HCT116 (cell line): ENCODE data around the gene BRSK2. TPM values are rescaled to one million over a fixed set of nuclear protein-coding genes. Genes with fewer than 3 reads are reported as not detected.

Experiments
- ATAC-seq: fragments of 200-7000 bp; cut with Tn5 transposase; 2 replicates; pipeline ENCODE4 v1.9.1; 2020; ENCODE audit warnings: mild to moderate bottlenecking, moderate library complexity
- BruUV-seq: library from RNA; stranded (reverse); fragments of 400-500 nt; replicated peaks from 2 replicates; lab custom pipeline; 2021; lab: Mats Ljungman, UMichigan
- CTCF ChIA-PET: fragments of 300-600 bp; sonication (Branson Sonifier 250); formaldehyde crosslinking; loops from one replicate; lab custom pipeline; 2021; ENCODE audit warnings: antibody characterized with exemption; lab: Charles Lee
- POLR2A ChIA-PET: fragments of 300-600, 350-600 bp; sonication (Branson Sonifier 250); formaldehyde crosslinking; loops from one replicate; lab custom pipeline; 2021; ENCODE audit warnings: antibody characterized with exemption; lab: Charles Lee
- RAD21 ChIA-PET, 2 experiments: fragments of 300-600 bp; sonication (Branson Sonifier 250); formaldehyde crosslinking; loops; one replicate each; lab custom pipeline; 2023; ENCODE audit warnings: low total read pairs in 2 of 2; ENCODE audit not compliant: uncharacterized antibody in 2 of 2, unreplicated experiment in 2 of 2, low non-redundant PET in 1 of 2; lab: Charles Lee
- DNase-seq: peaks from one replicate; pipeline ENCODE4 v3.0.0-alpha.2; 2010; ENCODE audit warnings: low read depth, low spot score
- H2AFZ ChIP-seq: fragments of 200-600 bp; shearing (Covaris generic), sonication (generic); 2 replicates; pipeline ENCODE4 v1.6.1; 2017; ENCODE audit warnings: low read depth, mixed run types, mixed read lengths, antibody characterized with exemption, low read length; ENCODE audit not compliant: poor library complexity, severe bottlenecking
- H3K27ac ChIP-seq: 2 replicates; pipeline ENCODE4 v1.5.1; 2012; ENCODE audit warnings: low read depth, low read length
- H3K27me3 ChIP-seq: fragments of 200-600 bp; sonication (generic); 2 replicates; pipeline ENCODE4 v1.6.1; 2016; ENCODE audit warnings: mixed run types, low read length, mixed read lengths; ENCODE audit not compliant: insufficient read depth
- H3K36me3 ChIP-seq, 2 experiments: fragments of 200-500 bp in 1 of 2; fragments of 200-600 bp in 1 of 2; sonication (Bioruptor generic) in 1 of 2; sonication (generic) in 1 of 2; 2 replicates each; pipeline versions ENCODE4 v1.5.1 to v1.6.1; 2014 to 2016; ENCODE audit warnings: low read length in 2 of 2, inconsistent platforms in 1 of 2, mixed read lengths in 1 of 2, mixed run types in 1 of 2; ENCODE audit not compliant: insufficient read depth in 2 of 2, control insufficient read depth in 1 of 2
- H3K4me1 ChIP-seq, 2 experiments: fragments of 200-600 bp in 1 of 2; sonication (generic) in 1 of 2; 2 replicates each; pipeline versions ENCODE4 v1.5.1 to v1.6.1; 2012 to 2017; ENCODE audit warnings: low read length in 2 of 2, inconsistent platforms in 1 of 2, mild to moderate bottlenecking in 1 of 2, mixed read lengths in 1 of 2, mixed run types in 1 of 2, moderate library complexity in 1 of 2; ENCODE audit not compliant: insufficient read depth in 2 of 2, control insufficient read depth in 1 of 2
- H3K4me2 ChIP-seq: fragments of 200-600 bp; sonication (generic); 2 replicates; pipeline ENCODE4 v1.6.1; 2017; ENCODE audit warnings: mixed run types, low read length, mixed read lengths
- H3K4me3 ChIP-seq, 2 experiments: fragments of 200-600 bp in 1 of 2; sonication (generic) in 1 of 2; replicated peaks in 1 of 2; 2 replicates each; pipeline ENCODE4 v1.5.1; 2011 to 2016; ENCODE audit warnings: low read length in 2 of 2, control low read depth in 1 of 2, low read depth in 1 of 2, mild to moderate bottlenecking in 1 of 2, mixed read lengths in 1 of 2, mixed run types in 1 of 2
- H3K79me2 ChIP-seq: fragments of 200-600 bp; sonication (generic); 2 replicates; pipeline ENCODE4 v1.6.1; 2017; ENCODE audit warnings: mild to moderate bottlenecking, mixed run types, low read length, moderate library complexity, mixed read lengths; ENCODE audit not compliant: insufficient read depth
- H3K9ac ChIP-seq: fragments of 200-600 bp; sonication (generic); 2 replicates; pipeline ENCODE4 v1.6.1; 2016; ENCODE audit warnings: low read length, mixed read lengths
- H3K9me2 ChIP-seq: fragments of 200-600 bp; sonication (generic), shearing (Covaris generic); 2 replicates; pipeline ENCODE4 v1.6.1; 2017; ENCODE audit warnings: mixed run types, mild to moderate bottlenecking, moderate library complexity; ENCODE audit not compliant: insufficient read depth
- H3K9me3 ChIP-seq, 2 experiments: fragments of 200-500 bp in 1 of 2; fragments of 200-600 bp in 1 of 2; sonication (Bioruptor generic) in 1 of 2; sonication (generic) in 1 of 2; 2 replicates each; pipeline ENCODE4 v1.6.1; 2014 to 2017; ENCODE audit warnings: low read length in 2 of 2, mixed read lengths in 2 of 2, inconsistent platforms in 1 of 2, low read depth in 1 of 2, mild to moderate bottlenecking in 1 of 2, mixed run types in 1 of 2, moderate library complexity in 1 of 2; ENCODE audit not compliant: control insufficient read depth in 1 of 2, insufficient read depth in 1 of 2
- H4K20me1 ChIP-seq: fragments of 200-600 bp; sonication (generic), shearing (Covaris generic); 2 replicates; pipeline ENCODE4 v1.6.1; 2017; ENCODE audit warnings: mixed run types, mild to moderate bottlenecking, moderate library complexity; ENCODE audit not compliant: insufficient read depth
- ATF3 ChIP-seq: IDR thresholded peaks from 2 replicates; pipeline ENCODE4 v1.6.1; 2012
- CBX3 ChIP-seq: IDR thresholded peaks from 2 replicates; pipeline ENCODE4 v1.6.1; 2012; ENCODE audit warnings: low read depth
- CEBPB ChIP-seq: IDR thresholded peaks from 2 replicates; pipeline ENCODE4 v1.6.1; 2012; ENCODE audit warnings: low read depth
- CTCF ChIP-seq, 3 experiments: fragments of 200-600 bp in 1 of 3; sonication (generic) in 1 of 3; IDR thresholded peaks in 2 of 3; conservative IDR thresholded peaks in 1 of 3; 2 replicates each; pipeline ENCODE4 v1.5.1; 2012 to 2017; ENCODE audit warnings: low read depth in 2 of 3, low read length in 2 of 3, antibody characterized with exemption in 1 of 3, borderline replicate concordance in 1 of 3, control low read depth in 1 of 3, mild to moderate bottlenecking in 1 of 3, mixed read lengths in 1 of 3, mixed run types in 1 of 3, moderate library complexity in 1 of 3; ENCODE audit not compliant: insufficient read depth in 1 of 3
- EZH2 ChIP-seq: fragments of 200-600 bp; sonication (generic); IDR thresholded peaks from 2 replicates; pipeline ENCODE4 v1.6.1; 2017; ENCODE audit warnings: antibody characterized with exemption, mixed run types
- EZH2phosphoT487 ChIP-seq: fragments of 200-600 bp; IDR thresholded peaks from 2 replicates; pipeline ENCODE4 v1.6.1; 2018; ENCODE audit warnings: antibody characterized with exemption, borderline replicate concordance
- MAX ChIP-seq: IDR thresholded peaks from 2 replicates; pipeline ENCODE4 v1.6.1; 2012
- POLR2A ChIP-seq: IDR thresholded peaks from 2 replicates; pipeline ENCODE4 v1.7.0; 2011; ENCODE audit warnings: borderline replicate concordance; ENCODE audit not compliant: insufficient read depth, insufficient read length; ENCODE audit errors: extremely low read depth
- POLR2AphosphoS5 ChIP-seq: IDR thresholded peaks from 2 replicates; pipeline ENCODE4 v1.6.1; 2011; ENCODE audit warnings: mild to moderate bottlenecking, low read depth, low read length, moderate library complexity
- RAD21 ChIP-seq: IDR thresholded peaks from 2 replicates; pipeline ENCODE4 v1.6.1; 2012; ENCODE audit warnings: low read depth, mild to moderate bottlenecking
- REST ChIP-seq: IDR thresholded peaks from 2 replicates; pipeline ENCODE4 v1.6.1; 2012; ENCODE audit warnings: low read depth
- SIN3A ChIP-seq: IDR thresholded peaks from 2 replicates; pipeline ENCODE4 v1.6.1; 2012; ENCODE audit warnings: low read depth
- SP1 ChIP-seq: IDR thresholded peaks from 2 replicates; pipeline ENCODE4 v1.6.1; 2012; ENCODE audit warnings: low read depth
- TCF7L2 ChIP-seq: IDR thresholded peaks from 2 replicates; pipeline ENCODE4 v1.7.0; 2011; ENCODE audit warnings: borderline replicate concordance, inconsistent platforms; ENCODE audit not compliant: insufficient read depth, insufficient read length; ENCODE audit errors: extremely low read depth
- YY1 ChIP-seq: IDR thresholded peaks from 2 replicates; pipeline ENCODE4 v1.6.1; 2011; ENCODE audit warnings: low read length, low read depth, moderate library complexity, mild to moderate bottlenecking; ENCODE audit not compliant: insufficient replicate concordance; ENCODE audit errors: extremely low read depth
- ZNF274 ChIP-seq: fragments of 200-500 bp; sonication (Bioruptor generic); IDR thresholded peaks from 2 replicates; pipeline ENCODE4 v1.6.1; 2014; ENCODE audit warnings: mild to moderate bottlenecking, low read depth, low read length, inconsistent platforms
- intact Hi-C: fragments of 100-400 bp; cut with micrococcal nuclease; formaldehyde crosslinking; loops from 2 replicates; pipeline ENCODE4 v1.10.0; 2022
- total RNA-seq: library from RNA; stranded (reverse); gene quantifications from one replicate; pipeline ENCODE4 v1.2.1, GENCODE V29; 2021; ENCODE audit not compliant: unreplicated experiment

The BRSK2 gene
- total RNA-seq, 1 experiment from 2014 or later = 14.0 TPM

- POLR2A ChIA-PET = no interaction called here
- Histone ChIP-seq H4K20me1 (no peaks in the 10 kb centered on the region), H2AFZ (no peak overlapping the region), H3K27ac (no peak overlapping the region), H3K9me3 (peaks cover 0 to 5% of the 10 kb centered on the region in 2 experiments; a peak in 1 of 4 replicates)
- DNase-seq = no peak
- RAD21 ChIA-PET = no interaction called here
- CTCF ChIA-PET = no interaction called here
- ATAC-seq = no peak
- intact Hi-C loops = no loop called here
- TF ChIP-seq YY1 (no peak), CEBPB (no peak), SIN3A (no peak), MAX (no peak), POLR2A (no peak), EZH2 (no peak), ATF3 (no peak), CTCF (IDR thresholded peaks at IDR 0.05 in 2 of 3, conservative IDR thresholded peaks at IDR 0.05 in 1 of 3; ENCODE audit: borderline replicate concordance in 1 of 3, insufficient read depth in 1 of 3, low read depth in 2 of 3, low read length in 2 of 3) (no peak), TCF7L2 (no peak), SP1 (no peak), CBX3 (no peak), POLR2AphosphoS5 (no peak), ZNF274 (no peak), RAD21 (no peak), REST (no peak), EZH2phosphoT487 (no peak)
- TF ChIP-seq, all 23 proteins: peak for 0
- H3K4me1 ChIP-seq = no peaks in the 10 kb centered on the region
- H3K9ac ChIP-seq = no peak overlapping the region
- H3K36me3 ChIP-seq = no peaks in the 10 kb centered on the region
- H3K4me2 ChIP-seq = no peak overlapping the region
- no peaks in the 10 kb centered on the region for H3K27me3 ChIP-seq
- H3K9me2 ChIP-seq = no peaks in the 10 kb centered on the region
- H3K79me2 ChIP-seq = no peaks in the 10 kb centered on the region
- no peak overlapping the region for H3K4me3 ChIP-seq
- BruUV-seq = no TSS peak
These were observed 18.4 kb upstream of the BRSK2 start for GRCh38 chr11:1371377-1371776.
